ENCODE measurements around the gene TC2N.

TC2N gene

GRCh38 chr14:91844029-91844428 is 23.3 kb downstream of the TC2N start:
- Histone ChIP-seq H3K27ac (ENCODE audit: low read depth, low read length, poor library complexity, severe bottlenecking) (no peak overlapping the region), H3K79me2 (ENCODE audit: insufficient read depth, low read length) (no peaks in the 10 kb centered on the region), H3K36me3 (ENCODE audit: insufficient read depth, low read length) (no peaks in the 10 kb centered on the region; the same call in 1 of the 2 replicates), H2AFZ (ENCODE audit: low read length) (no peak overlapping the region), H3K4me2 (ENCODE audit: low read length) (no peak overlapping the region), H3F3A (ENCODE audit: insufficient read depth, low read length) (no peaks in the 10 kb centered on the region), H3K9me3 (ENCODE audit: low read length) (no peaks in the 10 kb centered on the region), H3K9me2 (ENCODE audit: low read depth, low read length) (no peaks in the 10 kb centered on the region), H3K4me1 (ENCODE audit: insufficient read depth, low read length, severe bottlenecking) (peaks cover 24% of the 10 kb centered on the region), H3K27me3 (ENCODE audit: insufficient read depth, low read length) (no peaks in the 10 kb centered on the region), H4K20me1 (ENCODE audit: insufficient read depth, low read length) (no peaks in the 10 kb centered on the region), H3K9ac (ENCODE audit: low read length) (no peak overlapping the region), H3K4me3 (ENCODE audit: low read depth, low read length, poor library complexity, severe bottlenecking) (no peak overlapping the region)
- no peak for TF ChIP-seq EZH2 (IDR thresholded peaks at IDR 0.05; ENCODE audit: borderline replicate concordance, low read length)
- TF ChIP-seq CTCF (IDR thresholded peaks at IDR 0.05; ENCODE audit: low read length): no peak

GRCh38 chr14:91843437-91843836 is 23.9 kb downstream of the TC2N start:
- Histone ChIP-seq H3K36me3 (ENCODE audit: insufficient read depth, low read length) (no peaks in the 10 kb centered on the region), H4K20me1 (ENCODE audit: insufficient read depth, low read length) (no peaks in the 10 kb centered on the region), H3K27me3 (ENCODE audit: insufficient read depth, low read length) (no peaks in the 10 kb centered on the region), H2AFZ (ENCODE audit: low read length) (no peak overlapping the region), H3K4me3 (ENCODE audit: low read depth, low read length, poor library complexity, severe bottlenecking) (no peak overlapping the region), H3K4me1 (ENCODE audit: insufficient read depth, low read length, severe bottlenecking) (peaks cover 24% of the 10 kb centered on the region), H3K79me2 (ENCODE audit: insufficient read depth, low read length) (no peaks in the 10 kb centered on the region), H3F3A (ENCODE audit: insufficient read depth, low read length) (no peaks in the 10 kb centered on the region), H3K9me3 (ENCODE audit: low read length) (no peaks in the 10 kb centered on the region), H3K9me2 (ENCODE audit: low read depth, low read length) (no peaks in the 10 kb centered on the region), H3K27ac (ENCODE audit: low read depth, low read length, poor library complexity, severe bottlenecking) (no peak overlapping the region), H3K4me2 (ENCODE audit: low read length) (no peak overlapping the region), H3K9ac (ENCODE audit: low read length) (no peak overlapping the region)
- TF ChIP-seq EZH2 (IDR thresholded peaks at IDR 0.05; ENCODE audit: borderline replicate concordance, low read length) (no peak), CTCF (IDR thresholded peaks at IDR 0.05; ENCODE audit: low read length) (no peak)

- Histone ChIP-seq H3K9me2 (ENCODE audit: low read depth, low read length) (no peaks in the 10 kb centered on the region), H3K27me3 (ENCODE audit: insufficient read depth, low read length) (no peaks in the 10 kb centered on the region), H3K36me3 (ENCODE audit: insufficient read depth, low read length) (no peaks in the 10 kb centered on the region), H3K4me1 (ENCODE audit: insufficient read depth, low read length, severe bottlenecking) (peaks cover 36% of the 10 kb centered on the region), H3K79me2 (ENCODE audit: insufficient read depth, low read length) (no peaks in the 10 kb centered on the region), H2AFZ (ENCODE audit: low read length) (no peak overlapping the region), H3K9me3 (ENCODE audit: low read length) (no peaks in the 10 kb centered on the region), H3K4me3 (ENCODE audit: low read depth, low read length, poor library complexity, severe bottlenecking) (no peak overlapping the region), H3F3A (ENCODE audit: insufficient read depth, low read length) (no peaks in the 10 kb centered on the region), H3K4me2 (ENCODE audit: low read length) (no peak overlapping the region), H3K27ac (ENCODE audit: low read depth, low read length, poor library complexity, severe bottlenecking) (no peak overlapping the region), H4K20me1 (ENCODE audit: insufficient read depth, low read length) (no peaks in the 10 kb centered on the region), H3K9ac (ENCODE audit: low read length) (no peak overlapping the region)
- TF ChIP-seq CTCF (IDR thresholded peaks at IDR 0.05; ENCODE audit: low read length): no peak
- no peak for TF ChIP-seq EZH2 (IDR thresholded peaks at IDR 0.05; ENCODE audit: borderline replicate concordance, low read length)
These were observed 26.3 kb downstream of the TC2N start for GRCh38 chr14:91841065-91841464.
